GM10266 (cell line): ENCODE measurements around the gene KBTBD3.

ENCODE experiments used
- DNase-seq: peaks from one replicate; pipeline ENCODE4 v3.0.0; 2012; ENCODE audit errors: extremely low spot score
- CTCF ChIP-seq: IDR thresholded peaks from 2 replicates; pipeline ENCODE4 v1.5.1; 2012; ENCODE audit warnings: mild to moderate bottlenecking, low read depth; ENCODE audit not compliant: control insufficient read depth, insufficient read depth; ENCODE audit errors: missing control alignments

Gene KBTBD3

GRCh38 chr11:106076919-106077608, at the start of gene KBTBD3:
Gene KBTBD3 (minus strand): TSS chr11:106077347. CDS start chr11:106059097, 18,250 bp downstream.
- peak; percentile 88 for DNase-seq
- peak; percentile 47 for TF ChIP-seq CTCF

DNA sequence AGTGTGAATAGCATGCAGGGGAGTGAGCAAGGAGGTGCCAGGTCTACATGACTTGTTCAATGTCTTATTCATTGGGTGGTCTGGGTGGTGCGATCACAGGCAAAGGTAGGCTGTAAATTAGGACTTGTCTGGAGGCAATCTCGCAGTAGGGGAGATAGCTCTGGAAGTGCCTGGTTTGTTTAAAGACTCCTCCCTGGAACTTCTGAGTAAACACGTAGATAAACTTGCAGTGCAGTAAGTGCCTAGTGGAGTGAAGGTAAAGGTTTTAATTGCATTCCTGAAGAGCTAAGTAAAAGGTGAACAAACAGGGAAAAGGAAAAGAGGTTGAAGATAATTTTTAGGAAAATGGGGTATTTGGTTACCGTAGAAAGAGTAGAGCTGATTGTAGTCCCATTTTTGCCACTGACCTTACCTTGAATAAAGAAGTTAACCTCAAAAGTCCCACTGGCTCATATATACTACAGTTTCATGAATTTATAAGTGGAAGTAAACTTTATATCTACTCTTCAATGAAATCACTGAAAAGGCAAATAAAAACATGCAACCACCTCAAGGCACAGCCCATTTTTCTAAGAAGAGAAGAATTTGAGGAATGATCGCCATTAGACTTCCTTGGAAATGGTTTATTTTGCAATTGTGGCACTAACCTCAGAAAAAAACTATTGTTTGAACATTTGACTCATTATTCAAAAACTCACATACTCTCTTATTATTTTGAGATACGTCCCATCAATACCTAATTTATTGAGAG, 44.6 kb upstream of the KBTBD3 start:
- no peak for TF ChIP-seq CTCF
- DNase-seq, result no peak

GRCh38 chr11:106105986-106106385, 28.8 kb upstream of the KBTBD3 start:
- TF ChIP-seq CTCF, result no peak

GRCh38 chr11:106101819-106102218, 24.7 kb upstream of the KBTBD3 start:
- no peak for TF ChIP-seq CTCF
- DNase-seq, result no peak

More at GRCh38 chr11:106105986-106106385, 28.8 kb upstream of the KBTBD3 start:
- no peak for DNase-seq

- no peak for DNase-seq
- no peak for TF ChIP-seq CTCF
Measured at GRCh38 chr11:106101370-106101769, 24.2 kb upstream of the KBTBD3 start.

DNA sequence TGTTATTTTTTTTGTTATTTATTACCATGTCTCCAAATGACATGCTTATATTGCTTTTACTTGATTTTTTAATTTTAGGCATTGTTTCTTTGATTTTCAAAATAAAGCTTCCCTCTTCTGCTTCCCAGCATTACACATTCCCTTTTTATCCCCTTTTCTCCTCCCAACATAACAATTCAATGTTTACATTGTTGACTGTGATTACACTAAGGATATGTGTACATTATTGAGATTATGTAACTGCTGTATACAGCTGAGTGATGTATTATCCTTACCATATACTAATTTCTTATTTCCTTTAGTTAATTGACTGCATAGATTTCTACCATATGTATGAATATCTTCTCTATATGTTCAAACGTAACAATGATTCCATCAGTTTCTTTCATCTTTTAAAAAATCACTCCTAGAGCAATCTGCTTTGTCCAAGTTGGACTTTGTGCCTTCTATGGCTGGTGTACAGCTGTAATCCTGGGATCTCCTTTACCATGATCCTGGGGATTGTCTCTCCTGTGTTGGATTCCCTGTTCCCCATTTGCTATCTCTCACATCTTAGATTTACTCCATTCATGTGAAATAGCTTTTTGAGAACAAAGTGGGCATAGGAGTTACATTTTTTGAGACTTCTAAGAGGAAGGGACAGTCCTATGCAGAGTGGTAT, 21.9 kb upstream of the KBTBD3 start:
- TF ChIP-seq CTCF, result no peak
- DNase-seq, result no peak
